Stimulated activated CD4-positive, alpha-beta T cell treated with anti-CD3 and anti-CD28 coated beads, Interleukin-4, amount 100 ng/mL, for 4 hours (primary cell): Measurements from ENCODE around the gene ABCA4.
"Not testable (repeated sequence)": the region's sequence is repeated elsewhere in the genome, so short reads cannot be mapped to it uniquely, and the experiment has no call there.

ENCODE experiments used
- DNase-seq, 2 experiments: peaks; one replicate each; pipeline ENCODE4 v3.0.0-alpha.2; 2020

ABCA4 gene

GRCh38 chr1:94120991-94121390 lies at the start of gene ABCA4:
TSS of gene ABCA4 (minus strand) at chr1:94121148. CDS start at chr1:94121045, 103 bp downstream.
- DNase-seq = no peak

GRCh38 chr1:94169126-94169525 lies 48.2 kb upstream of the ABCA4 start:
- no peak for DNase-seq

- DNase-seq = no peak
Observed at GRCh38 chr1:94165843-94166242, 44.9 kb upstream of the ABCA4 start.

GRCh38 chr1:94164885-94165284 lies 43.9 kb upstream of the ABCA4 start:
- not testable (repeated sequence) for DNase-seq

DNA sequence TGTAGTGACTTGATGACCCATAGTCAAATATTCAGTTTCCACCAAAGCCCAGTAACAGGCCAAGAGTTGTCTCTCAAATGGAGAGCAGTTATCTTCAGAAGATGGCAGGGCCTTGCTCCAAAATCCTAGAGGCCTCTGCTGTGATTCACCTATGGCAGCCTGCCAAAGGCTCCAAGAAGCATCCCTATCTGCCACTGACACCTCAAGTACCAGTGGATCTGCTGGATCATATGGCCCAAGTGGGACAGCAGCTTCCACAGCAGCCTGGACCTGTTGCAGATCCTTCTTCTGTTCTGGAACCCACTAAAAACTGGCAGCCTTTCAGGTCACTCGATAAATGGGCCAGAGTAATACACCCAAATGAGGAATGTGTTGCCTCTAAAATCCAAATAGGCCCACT lies 43.2 kb upstream of the ABCA4 start:
- not testable (repeated sequence) for DNase-seq

DNA sequence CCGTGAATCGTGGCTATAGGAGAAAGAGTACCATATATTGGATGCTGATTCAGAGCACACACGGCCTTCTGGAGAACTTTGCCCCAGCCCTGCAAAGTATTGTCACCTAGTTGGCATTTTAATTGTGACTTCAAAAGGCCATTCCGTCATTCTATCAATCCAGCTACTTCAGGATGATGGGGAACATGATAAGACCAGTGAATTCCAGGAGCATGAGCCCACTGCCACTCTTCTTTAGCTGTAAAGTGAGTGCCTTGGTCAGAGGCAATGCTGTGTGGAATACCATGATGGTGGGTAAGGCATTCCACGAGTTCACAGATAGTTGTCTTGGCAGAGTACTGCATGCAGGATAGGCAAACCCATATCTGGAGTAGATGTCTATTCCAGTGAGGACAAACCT lies 42.3 kb upstream of the ABCA4 start:
- not testable (repeated sequence) for DNase-seq

DNA sequence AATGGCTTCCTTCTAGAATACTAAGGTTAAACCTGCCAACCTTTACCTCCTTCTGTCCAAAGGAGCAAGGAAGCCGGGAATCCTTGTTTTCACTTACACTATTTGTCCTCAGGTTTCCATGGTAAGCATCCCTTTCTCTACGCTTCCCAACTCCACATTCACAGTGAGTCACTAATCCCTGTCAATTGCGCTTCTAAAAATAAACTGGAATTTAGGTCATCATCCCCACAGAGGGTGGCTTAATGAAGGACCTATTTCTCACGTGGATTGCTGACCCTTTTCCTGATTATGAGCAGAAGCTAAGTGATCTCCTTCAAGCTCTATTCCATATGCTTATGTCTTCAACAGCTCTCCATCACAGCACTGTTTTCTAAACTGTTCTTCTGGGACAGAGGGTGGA lies 39.9 kb upstream of the ABCA4 start:
- no peak for DNase-seq

GRCh38 chr1:94156096-94156625 lies 35.2 kb upstream of the ABCA4 start:
- no peak for DNase-seq

GRCh38 chr1:94154989-94155388 lies 34.0 kb upstream of the ABCA4 start:
- no peak for DNase-seq

DNA sequence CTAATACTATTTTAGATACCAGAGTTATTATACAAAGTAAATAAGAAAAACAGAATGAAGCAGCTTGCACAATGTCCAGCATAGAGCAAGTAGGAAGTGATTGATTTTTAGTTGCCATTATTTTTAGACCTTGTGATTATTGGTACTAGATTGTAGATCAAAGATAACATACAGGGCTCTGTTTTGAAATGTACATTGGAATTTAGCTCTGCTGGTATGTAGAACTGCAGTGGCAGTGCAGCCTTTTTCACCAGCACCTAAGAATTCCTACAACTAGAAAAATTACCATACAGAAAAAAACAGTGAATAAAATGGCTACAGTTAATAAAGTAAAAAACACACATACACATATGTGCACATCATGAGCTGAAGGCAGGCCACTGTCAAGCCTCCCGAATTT lies 32.2 kb upstream of the ABCA4 start:
- DNase-seq = no peak

DNA sequence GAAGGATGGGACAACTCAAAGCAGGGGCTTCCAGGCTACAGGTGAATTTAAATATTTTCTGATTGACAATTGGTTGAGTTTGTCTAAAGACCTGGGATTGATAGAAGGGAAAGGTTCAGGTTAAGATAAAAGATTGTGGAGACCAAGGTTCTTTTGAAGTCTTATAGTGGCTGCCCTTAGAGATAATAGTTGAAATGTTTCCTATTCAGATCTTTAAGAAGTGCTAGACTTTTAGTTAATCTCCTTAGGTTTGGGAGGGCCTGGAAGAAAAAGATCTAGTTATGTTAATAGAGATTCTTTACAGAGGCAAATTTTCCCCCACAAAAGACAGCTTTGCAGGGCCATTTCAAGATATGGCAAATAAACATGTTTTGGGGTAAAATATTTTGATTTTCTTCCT lies 28.2 kb upstream of the ABCA4 start:
- not testable (repeated sequence) for DNase-seq

- DNase-seq = no peak
Observed at GRCh38 chr1:94146273-94146672, 25.3 kb upstream of the ABCA4 start.

DNA sequence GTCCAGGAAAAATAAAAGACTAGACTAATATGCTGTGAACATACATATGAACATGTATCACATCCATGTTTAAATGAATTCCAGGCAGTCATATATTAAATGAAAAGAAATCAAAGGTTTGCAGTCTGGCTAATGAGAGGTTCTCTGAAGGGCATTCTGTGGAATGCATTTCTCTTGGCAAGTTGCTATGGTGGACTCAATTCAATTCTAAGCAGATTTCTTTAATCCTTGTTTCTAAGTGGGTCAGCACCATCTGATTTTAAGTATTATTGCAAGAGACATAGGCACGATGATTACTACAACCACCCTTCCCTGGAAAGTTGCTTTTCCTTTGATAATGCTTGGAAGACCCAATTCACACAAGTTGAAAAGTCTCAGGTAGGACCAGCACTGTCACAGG lies 23.9 kb upstream of the ABCA4 start:
- no peak for DNase-seq

DNA sequence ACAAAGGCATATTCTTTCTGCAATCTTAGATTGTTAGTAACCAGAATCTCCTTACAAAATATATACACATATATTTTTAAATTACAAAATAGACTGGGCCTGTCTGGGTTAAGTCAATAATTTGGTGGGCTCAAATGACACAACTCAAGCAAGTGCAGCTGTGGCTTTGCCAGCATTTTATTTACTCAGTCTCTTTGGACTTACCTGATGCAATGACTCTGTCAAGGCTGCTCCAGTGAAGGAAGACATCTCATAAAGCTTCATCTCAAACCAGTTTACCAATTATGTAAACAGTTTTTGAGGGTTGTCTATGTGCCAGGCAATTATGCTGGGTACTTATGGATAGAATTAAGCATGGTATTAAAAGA lies 22.8 kb upstream of the ABCA4 start:
- no peak for DNase-seq

- no peak for DNase-seq
Observed at GRCh38 chr1:94143173-94143808, 22.3 kb upstream of the ABCA4 start.

DNA sequence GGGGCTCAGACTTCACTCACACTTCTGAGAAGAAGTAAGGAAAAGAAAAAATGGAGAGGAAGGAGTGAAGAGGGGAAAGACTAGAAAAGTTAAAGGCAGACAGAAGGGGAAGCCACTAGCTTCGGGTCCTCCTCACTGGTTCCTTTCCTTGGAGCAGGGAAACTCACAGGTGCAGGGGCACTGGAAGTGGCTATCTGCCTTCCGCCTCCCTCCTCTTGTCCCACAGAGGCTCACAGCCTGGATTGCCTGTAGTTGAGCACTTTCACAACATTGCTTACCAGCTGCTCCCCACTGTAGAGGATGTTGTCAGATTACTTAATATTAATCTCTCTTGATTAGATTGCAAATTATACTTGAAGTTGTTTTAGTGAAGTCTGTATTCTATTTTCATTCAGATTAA lies 21.6 kb upstream of the ABCA4 start:
- no peak for DNase-seq

GRCh38 chr1:94142022-94142421 lies 21.1 kb upstream of the ABCA4 start:
- no peak for DNase-seq

GRCh38 chr1:94132111-94132510 lies 11.2 kb upstream of the ABCA4 start:
- DNase-seq = no peak

DNA sequence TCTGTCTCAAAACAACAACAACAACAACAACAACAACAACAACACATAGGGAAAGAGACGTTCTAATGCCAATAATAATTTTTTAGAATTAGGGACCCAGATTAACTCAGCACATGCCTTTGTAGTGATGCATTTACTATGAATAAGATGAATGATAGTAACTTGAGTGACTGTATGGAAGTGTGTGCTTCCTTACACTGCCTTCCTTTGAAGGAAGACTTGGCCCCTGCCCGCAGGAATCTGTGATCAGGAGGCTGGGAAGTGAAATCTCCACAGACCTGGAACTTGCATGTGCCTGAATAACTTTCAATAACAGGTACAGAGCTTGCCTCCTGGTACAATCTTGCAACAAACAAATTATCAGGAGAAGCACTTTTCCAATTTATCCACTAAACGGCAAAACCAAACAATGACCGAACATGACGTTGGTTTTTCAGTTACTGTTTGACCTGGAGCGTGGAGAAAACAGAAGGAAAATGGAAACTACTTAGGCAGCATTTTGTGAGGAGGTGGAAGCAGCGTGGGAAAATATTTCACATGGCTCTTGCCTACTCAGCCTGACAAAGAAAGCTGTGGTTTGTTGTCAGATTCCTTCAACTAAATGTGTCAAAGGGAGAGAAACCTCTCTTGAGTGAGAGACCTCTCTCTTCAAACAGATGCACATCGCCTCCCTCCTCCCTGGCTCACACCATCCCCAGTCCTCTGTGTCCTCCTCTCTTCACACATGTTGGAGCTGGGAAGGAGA lies 10.1 kb upstream of the ABCA4 start:
- no peak for DNase-seq

GRCh38 chr1:94126651-94127050 lies 5.7 kb upstream of the ABCA4 start:
- DNase-seq = no peak

GRCh38 chr1:94125551-94126514 lies 4.9 kb upstream of the ABCA4 start:
- DNase-seq = no peak

DNA sequence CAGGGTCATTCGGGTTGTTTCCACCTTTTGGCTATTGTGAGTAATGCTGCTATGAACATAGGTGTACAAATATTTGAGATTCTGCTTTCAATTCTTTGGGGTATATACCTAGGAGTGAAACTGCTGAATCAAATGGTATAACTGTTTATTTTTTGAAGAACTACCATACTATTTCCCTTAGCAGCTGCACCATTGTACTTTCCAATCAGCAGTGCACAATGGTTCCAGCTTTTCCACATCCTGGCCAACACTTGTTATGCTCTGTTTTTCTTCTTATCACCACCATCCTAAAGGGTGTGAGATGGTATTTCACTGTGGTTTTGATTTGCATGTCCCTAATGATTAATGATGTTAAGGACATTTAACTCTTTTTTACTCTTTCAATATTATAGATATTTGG lies 3.6 kb upstream of the ABCA4 start:
- DNase-seq = no peak
